HepG2 (cell line): ENCODE data around the gene PIEZO1. TPM values are rescaled to one million over a fixed set of nuclear protein-coding genes. Genes with fewer than 3 reads are reported as not detected.

Experiments used
- AGO2 ChIP-seq: fragments of 200-400 bp; formaldehyde crosslinking; optimal IDR thresholded peaks from 2 replicates; pipeline ENCODE3; 2017; ENCODE audit warnings: mild to moderate bottlenecking, low read depth, low read length, moderate library complexity
- PHF20 ChIP-seq: sonication (generic); formaldehyde crosslinking; IDR thresholded peaks from 2 replicates; pipeline ENCODE4 v1.5.0; 2020; ENCODE audit warnings: mild to moderate bottlenecking, missing genetic modification reagents
- POLR2G ChIP-seq: fragments of 200-400 bp; formaldehyde crosslinking; IDR thresholded peaks from 2 replicates; pipeline ENCODE4 v1.6.1; 2018; ENCODE audit warnings: mild to moderate bottlenecking, low read depth, low read length, moderate library complexity
- ZNF768 ChIP-seq: sonication (generic); formaldehyde crosslinking; IDR thresholded peaks from 2 replicates; pipeline ENCODE4 v1.4.0; 2020; ENCODE audit warnings: missing genetic modification reagents
- polyA plus RNA-seq, 8 experiments: library from polyadenylated mRNA; depleted of rRNA in 3 of 8; stranded (reverse) in 7 of 8; unstranded in 1 of 8; fragments of >200 nt; fragmentation: Illumina TruSeq in 4 of 8; extraction: Trizol in 4 of 8; gene quantifications; 2 replicates each; pipeline versions ENCODE4 v1.2.1 to v1.2.3, GENCODE V29; 2011 to 2016; ENCODE audit warnings: low read depth in 4 of 8, missing spikeins in 1 of 8, mixed read lengths in 1 of 8; ENCODE audit not compliant: insufficient read depth in 1 of 8
- total RNA-seq, 5 experiments: library from RNA; depleted of rRNA; stranded (reverse); fragments of >200 nt; fragmentation: Illumina TruSeq; extraction: Trizol; gene quantifications; 2 replicates each; pipeline ENCODE4 v1.2.3, GENCODE V29; 2016; ENCODE audit warnings: low read depth in 1 of 5
- TF ChIP-seq, protein P1 (sequence below): sonication (generic); formaldehyde crosslinking; IDR thresholded peaks from 2 replicates; pipeline ENCODE4 v1.5.0; 2020; ENCODE audit warnings: missing genetic modification reagents
- TF ChIP-seq, protein P2 (sequence below): sonication (generic); formaldehyde crosslinking; IDR thresholded peaks from 2 replicates; pipeline ENCODE4 v1.4.0; 2020; ENCODE audit warnings: missing genetic modification reagents, borderline replicate concordance
- TF ChIP-seq, protein P3 (sequence below): sonication (generic); formaldehyde crosslinking; IDR thresholded peaks from 2 replicates; pipeline ENCODE4 v1.4.0; 2020; ENCODE audit warnings: low read depth, missing genetic modification reagents

Gene PIEZO1
- total and polyA plus RNA-seq, 2 of the 13 experiments (the other 11 are each of a cell fraction or from before 2014, with no cell fraction given): 67.9 to 85.0 TPM

GRCh38 chr16:88771294-88771772 lies 13.7 kb downstream of the PIEZO1 start (continued):
- TF ChIP-seq, protein P1, sequence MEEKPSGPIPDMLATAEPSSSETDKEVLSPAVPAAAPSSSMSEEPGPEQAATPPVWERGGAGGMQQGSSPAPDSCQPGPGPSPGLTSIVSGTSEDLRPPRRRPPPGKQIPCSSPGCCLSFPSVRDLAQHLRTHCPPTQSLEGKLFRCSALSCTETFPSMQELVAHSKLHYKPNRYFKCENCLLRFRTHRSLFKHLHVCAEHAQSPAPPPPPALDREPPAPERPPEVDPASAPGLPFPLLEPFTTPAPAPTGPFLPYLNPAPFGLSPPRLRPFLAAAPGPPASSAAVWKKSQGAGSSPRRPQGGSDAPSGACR (CRISPR knock-in tag): no peak
- peak; percentile 23; the same call in 1 of the 2 replicates for TF ChIP-seq ZNF768
- no peak for TF ChIP-seq PHF20 (CRISPR knock-in tag)
- TF ChIP-seq AGO2: peak; percentile 51
- TF ChIP-seq, protein P2, sequence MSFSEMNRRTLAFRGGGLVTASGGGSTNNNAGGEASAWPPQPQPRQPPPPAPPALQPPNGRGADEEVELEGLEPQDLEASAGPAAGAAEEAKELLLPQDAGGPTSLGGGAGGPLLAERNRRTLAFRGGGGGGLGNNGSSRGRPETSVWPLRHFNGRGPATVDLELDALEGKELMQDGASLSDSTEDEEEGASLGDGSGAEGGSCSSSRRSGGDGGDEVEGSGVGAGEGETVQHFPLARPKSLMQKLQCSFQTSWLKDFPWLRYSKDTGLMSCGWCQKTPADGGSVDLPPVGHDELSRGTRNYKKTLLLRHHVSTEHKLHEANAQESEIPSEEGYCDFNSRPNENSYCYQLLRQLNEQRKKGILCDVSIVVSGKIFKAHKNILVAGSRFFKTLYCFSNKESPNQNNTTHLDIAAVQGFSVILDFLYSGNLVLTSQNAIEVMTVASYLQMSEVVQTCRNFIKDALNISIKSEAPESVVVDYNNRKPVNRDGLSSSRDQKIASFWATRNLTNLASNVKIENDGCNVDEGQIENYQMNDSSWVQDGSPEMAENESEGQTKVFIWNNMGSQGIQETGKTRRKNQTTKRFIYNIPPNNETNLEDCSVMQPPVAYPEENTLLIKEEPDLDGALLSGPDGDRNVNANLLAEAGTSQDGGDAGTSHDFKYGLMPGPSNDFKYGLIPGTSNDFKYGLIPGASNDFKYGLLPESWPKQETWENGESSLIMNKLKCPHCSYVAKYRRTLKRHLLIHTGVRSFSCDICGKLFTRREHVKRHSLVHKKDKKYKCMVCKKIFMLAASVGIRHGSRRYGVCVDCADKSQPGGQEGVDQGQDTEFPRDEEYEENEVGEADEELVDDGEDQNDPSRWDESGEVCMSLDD (CRISPR knock-in tag): no peak
- TF ChIP-seq POLR2G: no peak
- TF ChIP-seq, protein P3, sequence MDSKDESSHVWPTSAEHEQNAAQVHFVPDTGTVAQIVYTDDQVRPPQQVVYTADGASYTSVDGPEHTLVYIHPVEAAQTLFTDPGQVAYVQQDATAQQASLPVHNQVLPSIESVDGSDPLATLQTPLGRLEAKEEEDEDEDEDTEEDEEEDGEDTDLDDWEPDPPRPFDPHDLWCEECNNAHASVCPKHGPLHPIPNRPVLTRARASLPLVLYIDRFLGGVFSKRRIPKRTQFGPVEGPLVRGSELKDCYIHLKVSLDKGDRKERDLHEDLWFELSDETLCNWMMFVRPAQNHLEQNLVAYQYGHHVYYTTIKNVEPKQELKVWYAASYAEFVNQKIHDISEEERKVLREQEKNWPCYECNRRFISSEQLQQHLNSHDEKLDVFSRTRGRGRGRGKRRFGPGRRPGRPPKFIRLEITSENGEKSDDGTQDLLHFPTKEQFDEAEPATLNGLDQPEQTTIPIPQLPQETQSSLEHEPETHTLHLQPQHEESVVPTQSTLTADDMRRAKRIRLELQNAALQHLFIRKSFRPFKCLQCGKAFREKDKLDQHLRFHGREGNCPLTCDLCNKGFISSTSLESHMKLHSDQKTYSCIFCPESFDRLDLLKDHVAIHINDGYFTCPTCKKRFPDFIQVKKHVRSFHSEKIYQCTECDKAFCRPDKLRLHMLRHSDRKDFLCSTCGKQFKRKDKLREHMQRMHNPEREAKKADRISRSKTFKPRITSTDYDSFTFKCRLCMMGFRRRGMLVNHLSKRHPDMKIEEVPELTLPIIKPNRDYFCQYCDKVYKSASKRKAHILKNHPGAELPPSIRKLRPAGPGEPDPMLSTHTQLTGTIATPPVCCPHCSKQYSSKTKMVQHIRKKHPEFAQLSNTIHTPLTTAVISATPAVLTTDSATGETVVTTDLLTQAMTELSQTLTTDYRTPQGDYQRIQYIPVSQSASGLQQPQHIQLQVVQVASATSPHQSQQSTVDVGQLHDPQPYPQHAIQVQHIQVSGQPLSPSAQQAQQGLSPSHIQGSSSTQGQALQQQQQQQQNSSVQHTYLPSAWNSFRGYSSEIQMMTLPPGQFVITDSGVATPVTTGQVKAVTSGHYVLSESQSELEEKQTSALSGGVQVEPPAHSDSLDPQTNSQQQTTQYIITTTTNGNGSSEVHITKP (CRISPR knock-in tag): 0 out of 2 replicates have a peak, but pooled peaks have one; percentile 11
